GM19240 (cell line): Measurements from ENCODE around the gene CNDP2.
A peak's percentile ranks its signal among the peaks of the same experiment; 100 is the strongest.
"Not testable (repeated sequence)": the region's sequence is repeated elsewhere in the genome, so short reads cannot be mapped to it uniquely, and the experiment has no call there.

Source experiments
- DNase-seq: peaks from one replicate; pipeline ENCODE4 v3.0.0; 2011; ENCODE audit warnings: low spot score; ENCODE audit not compliant: insufficient read length

Gene CNDP2

GRCh38 chr18:74534981-74535649, 39.0 kb downstream of the CNDP2 start:
- no peak for DNase-seq

- DNase-seq = no peak
These were observed 43.1 kb downstream of the CNDP2 start for GRCh38 chr18:74539289-74539688.

GRCh38 chr18:74540652-74541421, 44.7 kb downstream of the CNDP2 start:
- DNase-seq = no peak

GRCh38 chr18:74541703-74542555, 45.8 kb downstream of the CNDP2 start:
- DNase-seq = no peak

- DNase-seq = no peak
These were observed 48.7 kb downstream of the CNDP2 start for GRCh38 chr18:74544898-74545297.

- DNase-seq = no peak
These were observed 49.8 kb downstream of the CNDP2 start for GRCh38 chr18:74546007-74546406.

GRCh38 chr18:74546751-74547530, 50.8 kb downstream of the CNDP2 start:
- no peak for DNase-seq

GRCh38 chr18:74547860-74548259, 51.7 kb downstream of the CNDP2 start:
- no peak for DNase-seq

- no peak for DNase-seq
These were observed 53.5 kb downstream of the CNDP2 start for GRCh38 chr18:74549591-74550104.

GRCh38 chr18:74550886-74551285, 54.7 kb downstream of the CNDP2 start:
- DNase-seq = no peak

- DNase-seq = no peak
These were observed 55.3 kb downstream of the CNDP2 start for GRCh38 chr18:74551452-74551851.

- DNase-seq = peak; percentile 90
These were observed 55.9 kb downstream of the CNDP2 start for GRCh38 chr18:74551936-74552555.

GRCh38 chr18:74556126-74556525, 60.0 kb downstream of the CNDP2 start:
- DNase-seq = no peak

- no peak for DNase-seq
These were observed 61.9 kb downstream of the CNDP2 start for GRCh38 chr18:74558096-74558495.

GRCh38 chr18:74562131-74562730, 66.1 kb downstream of the CNDP2 start:
- DNase-seq = no peak

- DNase-seq = no peak
These were observed 66.6 kb downstream of the CNDP2 start for GRCh38 chr18:74562775-74563174.

GRCh38 chr18:74563999-74564398, 67.8 kb downstream of the CNDP2 start:
- no peak for DNase-seq

GRCh38 chr18:74565164-74565563, 69.0 kb downstream of the CNDP2 start:
- DNase-seq = not testable (repeated sequence)

GRCh38 chr18:74565993-74566392, 69.8 kb downstream of the CNDP2 start:
- not testable (repeated sequence) for DNase-seq

- no peak for DNase-seq
These were observed 71.7 kb downstream of the CNDP2 start for GRCh38 chr18:74567822-74568221.
